NOMO-1 treated with DMSO at 0.1 percent for 48 hours (cell line): ENCODE data around the gene SDR9C7.
"Not testable (repeated sequence)": the region's sequence is repeated elsewhere in the genome, so short reads cannot be mapped to it uniquely, and the experiment has no call there.

Experiments used
- DNase-seq: peaks from one replicate; lab custom pipeline; 2025; ENCODE audit not compliant: unreplicated experiment; lab: John Stamatoyannopoulos, UW

The SDR9C7 gene

GRCh38 chr12:56879240-56880124, 54.7 kb downstream of the SDR9C7 start:
- DNase-seq: not testable (repeated sequence)

- no peak for DNase-seq
These were observed 56.2 kb downstream of the SDR9C7 start for GRCh38 chr12:56878010-56878339.

- peak; percentile 44 for DNase-seq
These were observed 56.8 kb downstream of the SDR9C7 start for GRCh38 chr12:56877195-56878009.

GRCh38 chr12:56874821-56875220, 59.4 kb downstream of the SDR9C7 start:
- no peak for DNase-seq

- no peak for DNase-seq
These were observed 60.8 kb downstream of the SDR9C7 start for GRCh38 chr12:56873382-56873781.
